ENCODE measurements around the gene DUSP22. TPM values are rescaled to one million over a fixed set of nuclear protein-coding genes. Genes with fewer than 3 reads are reported as not detected.

Gene DUSP22
- total and polyA plus RNA-seq, 2 donors (not counting 1 experiment from before 2014, with no cell fraction given), result 117 to 133 TPM

DNA sequence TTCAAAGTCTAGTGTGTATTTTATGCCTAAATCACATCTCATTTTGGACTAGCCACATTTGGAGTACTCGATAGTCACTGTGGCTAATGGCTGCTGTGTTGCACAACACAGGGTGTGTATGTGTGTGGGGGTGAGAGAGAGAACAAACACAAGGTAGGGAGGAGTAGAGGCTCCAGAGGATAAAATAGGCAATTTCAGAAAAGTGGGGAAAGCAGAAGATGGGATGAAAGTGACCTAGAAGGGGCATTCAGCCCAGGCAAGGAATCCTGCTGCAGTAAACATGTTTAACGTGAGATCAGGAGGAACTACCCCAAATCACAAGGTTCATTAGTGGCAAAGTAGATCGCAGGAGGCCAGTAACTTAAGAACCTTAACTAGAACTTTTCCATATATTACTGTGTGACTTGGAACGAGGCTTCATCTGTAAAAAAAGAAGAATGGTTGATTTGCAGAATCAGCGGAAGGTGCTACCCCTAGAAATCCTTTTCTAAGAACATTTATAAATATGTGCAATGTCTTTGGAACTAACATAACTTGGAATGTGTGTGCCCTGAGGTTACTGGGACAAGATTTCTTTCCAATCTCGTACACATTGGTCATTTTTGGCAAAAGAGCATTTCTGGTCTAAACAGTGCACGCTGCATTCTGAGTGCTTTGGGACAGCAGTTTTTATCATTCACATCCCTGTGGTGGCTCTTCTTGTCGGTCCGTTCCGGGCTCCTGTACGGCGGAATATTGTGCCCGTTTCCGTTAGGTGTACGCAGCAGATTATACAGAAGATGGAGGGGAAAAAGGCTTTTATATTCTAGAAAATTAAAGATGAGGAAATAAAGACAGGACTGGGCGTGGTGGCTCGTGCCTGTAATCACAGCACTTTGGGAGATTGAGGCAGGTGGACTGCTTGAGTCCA lies 2.6 kb downstream of the DUSP22 start:
- Histone ChIP-seq H2AFZ (ENCODE audit: insufficient read depth, low read depth, low read length, poor library complexity, severe bottlenecking) (no peak overlapping the region), H3K27me3 (replicated peaks in 1 of 4; ENCODE audit: control extremely low read depth in 1 of 4, control insufficient read depth in 3 of 4, insufficient read depth in 4 of 4, low read length in 3 of 4) (no peaks in the 10 kb centered on the region), H4K20me1 (ENCODE audit: control insufficient read depth, insufficient read depth, low read length, poor library complexity, severe bottlenecking) (no peaks in the 10 kb centered on the region), H3K36me3 (replicated peaks in 1 of 2; ENCODE audit: control extremely low read depth in 1 of 2, control insufficient read depth in 1 of 2, extremely low read depth in 1 of 2, insufficient read depth in 2 of 2, low read length in 1 of 2) (no peaks in the 10 kb centered on the region), H3K79me2 (ENCODE audit: control insufficient read depth, insufficient read depth, low read length) (peaks cover 55% of the 10 kb centered on the region), H3K4me2 (replicated peaks; ENCODE audit: low read depth, low read length, poor library complexity, severe bottlenecking) (peak overlapping the region; percentile 72), H3K27ac (ENCODE audit: low read length in 2 of 2) (peak overlapping the region; percentile 54 to 95), H3K9me3 (ENCODE audit: control extremely low read depth in 1 of 3, control insufficient read depth in 2 of 3, insufficient read depth in 1 of 3, low read length in 2 of 3) (peaks cover 0 to 4% (median 0%) of the 10 kb centered on the region in 3 donors), H3K4me3 (ENCODE audit: control extremely low read depth in 1 of 5, extremely low read depth in 1 of 5, insufficient read depth in 1 of 5, low read depth in 2 of 5, low read length in 4 of 5) (peak overlapping the region in 1 of 5 experiments; percentile 52), H3K4me1 (ENCODE audit: control insufficient read depth in 2 of 2, insufficient read depth in 2 of 2, low read length in 2 of 2) (peaks cover 76 to 90% of the 10 kb centered on the region in 2 donors), H3K9ac (ENCODE audit: low read length) (peak overlapping the region; percentile 4)
- ChIA-PET POLR2A (no interaction called here), CTCF (interaction anchor here (1.0 to 2.8 kb wide), 6 partner anchors 8 to 194 kb away, joined by 3 to 15 read pairs (median 6); no protein-coding TSS in a partner anchor)
- DNase-seq, result peak; percentile 37
- Mint-ChIP-seq H3K27ac (no peak overlapping the region), H3K4me3 (no peak overlapping the region), H3K27me3 (no peaks in the 10 kb centered on the region), H3K9me3 (ENCODE audit: insufficient read depth) (no peaks in the 10 kb centered on the region), H3K4me1 (peaks cover 29% of the 10 kb centered on the region)
- intact Hi-C loops (cut with micrococcal nuclease), result loop anchor here (5.0 kb wide), 1 partner anchor 38 kb away; no protein-coding TSS in a partner anchor
- ATAC-seq (ENCODE audit: low read depth), result no peak
- TF ChIP-seq, protein P1, sequence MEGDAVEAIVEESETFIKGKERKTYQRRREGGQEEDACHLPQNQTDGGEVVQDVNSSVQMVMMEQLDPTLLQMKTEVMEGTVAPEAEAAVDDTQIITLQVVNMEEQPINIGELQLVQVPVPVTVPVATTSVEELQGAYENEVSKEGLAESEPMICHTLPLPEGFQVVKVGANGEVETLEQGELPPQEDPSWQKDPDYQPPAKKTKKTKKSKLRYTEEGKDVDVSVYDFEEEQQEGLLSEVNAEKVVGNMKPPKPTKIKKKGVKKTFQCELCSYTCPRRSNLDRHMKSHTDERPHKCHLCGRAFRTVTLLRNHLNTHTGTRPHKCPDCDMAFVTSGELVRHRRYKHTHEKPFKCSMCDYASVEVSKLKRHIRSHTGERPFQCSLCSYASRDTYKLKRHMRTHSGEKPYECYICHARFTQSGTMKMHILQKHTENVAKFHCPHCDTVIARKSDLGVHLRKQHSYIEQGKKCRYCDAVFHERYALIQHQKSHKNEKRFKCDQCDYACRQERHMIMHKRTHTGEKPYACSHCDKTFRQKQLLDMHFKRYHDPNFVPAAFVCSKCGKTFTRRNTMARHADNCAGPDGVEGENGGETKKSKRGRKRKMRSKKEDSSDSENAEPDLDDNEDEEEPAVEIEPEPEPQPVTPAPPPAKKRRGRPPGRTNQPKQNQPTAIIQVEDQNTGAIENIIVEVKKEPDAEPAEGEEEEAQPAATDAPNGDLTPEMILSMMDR (IDR thresholded peaks at IDR 0.05), result no peak
- no peak for TF ChIP-seq EZH2 (IDR thresholded peaks at IDR 0.05; ENCODE audit: borderline replicate concordance, insufficient read depth, low read depth, low read length, poor library complexity, severe bottlenecking)
- whole genome bisulfite sequencing (ENCODE audit: insufficient coverage), result 95% methylated on average over 10 of the region's 17 CpGs
